ENCODE results near the gene IHH.

The IHH gene

DNA sequence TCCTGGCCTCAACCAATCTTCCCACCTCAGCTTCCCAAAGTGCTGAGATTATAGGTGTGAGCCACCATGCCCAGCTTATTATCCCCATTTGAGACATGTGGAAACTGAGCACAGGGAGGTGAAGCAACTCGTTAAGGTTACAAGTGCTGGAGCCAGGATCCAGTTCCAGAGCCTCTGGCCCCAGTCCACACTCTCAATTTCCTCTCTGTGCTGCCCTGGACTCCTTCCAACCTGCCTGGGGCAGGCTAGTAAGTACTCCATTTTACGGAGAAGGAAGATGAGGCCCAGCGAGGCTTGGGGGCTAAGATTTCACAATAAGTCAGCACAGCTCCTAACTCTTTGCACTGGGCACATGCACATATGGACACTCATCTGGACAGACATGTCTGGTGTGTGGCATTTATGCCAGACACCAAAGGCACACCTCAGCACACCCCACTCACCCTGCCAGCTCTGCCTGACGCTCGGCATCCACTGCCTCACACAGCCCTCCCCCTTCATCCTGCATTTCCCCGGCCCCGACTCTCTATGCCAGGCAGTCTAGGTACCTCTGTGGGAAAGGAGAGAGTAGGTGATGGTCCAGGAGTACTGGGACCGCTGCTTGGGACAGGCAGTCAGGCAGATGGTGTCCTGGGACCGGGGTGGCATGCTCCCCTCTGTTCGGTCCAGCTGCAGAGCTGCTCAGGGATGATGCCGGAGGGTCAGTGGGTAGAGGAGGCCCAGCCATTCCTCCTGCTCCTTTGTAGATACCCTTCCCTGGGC is 39.9 kb downstream of the IHH start:
- TF ChIP-seq ZBTB6 (tag by site-specific recombination; IDR thresholded peaks at IDR 0.05), result peak; percentile 61; the same call in 1 of the 2 replicates
- no peak for TF ChIP-seq ZBTB7A (tag by site-specific recombination; IDR thresholded peaks at IDR 0.05; ENCODE audit: low read depth)
- POLR2A ChIA-PET, result interaction anchor here (1.1 kb wide), 1 partner anchor 186 kb away, joined by 3 read pairs; the partner anchor contains the start of gene ZFAND2B

DNA sequence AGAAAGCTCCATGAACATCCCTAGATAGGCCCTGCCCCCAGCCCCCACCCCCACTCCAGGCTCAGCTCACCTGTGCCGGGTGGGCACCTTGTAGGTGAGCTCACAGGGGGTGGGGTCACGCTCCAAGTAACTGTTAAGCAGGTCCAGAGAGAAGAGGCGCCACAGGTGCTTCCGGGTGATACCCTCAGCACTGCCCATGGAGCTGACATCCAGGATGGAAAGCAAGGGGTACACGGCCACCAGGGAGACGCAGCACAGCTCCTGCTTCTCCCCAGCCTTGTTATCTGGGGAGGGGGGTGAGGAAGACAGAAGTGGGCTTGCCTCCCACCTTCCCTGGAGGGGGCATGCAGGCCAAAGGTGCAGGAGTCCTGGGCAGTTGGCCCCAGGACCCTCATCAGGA is 41.3 kb downstream of the IHH start:
- CTCF ChIA-PET, result interaction anchor here (0.5 to 4.0 kb wide), 7 partner anchors 8 to 140 kb away, joined by 3 to 18 read pairs (median 3); no protein-coding TSS in a partner anchor
- TF ChIP-seq KLF9 (tag by site-specific recombination; IDR thresholded peaks at IDR 0.05; ENCODE audit: low read depth), result no peak
- TF ChIP-seq ZNF629 (tag by site-specific recombination; IDR thresholded peaks at IDR 0.05), result no peak
- no peak for TF ChIP-seq BCL11A (tag by site-specific recombination; IDR thresholded peaks at IDR 0.05; ENCODE audit: low read depth)
- no peak for TF ChIP-seq ZNF133 (tag by site-specific recombination; IDR thresholded peaks at IDR 0.05)
- no peak for TF ChIP-seq ZNF146 (tag by site-specific recombination; IDR thresholded peaks at IDR 0.05)
- no peak for TF ChIP-seq ZNF571 (tag by site-specific recombination; IDR thresholded peaks at IDR 0.05)
- TF ChIP-seq ZBTB20 (tag by site-specific recombination; IDR thresholded peaks at IDR 0.05), result no peak
- TF ChIP-seq ZSCAN18 (tag by site-specific recombination; IDR thresholded peaks at IDR 0.05), result no peak
- TF ChIP-seq, protein P1, sequence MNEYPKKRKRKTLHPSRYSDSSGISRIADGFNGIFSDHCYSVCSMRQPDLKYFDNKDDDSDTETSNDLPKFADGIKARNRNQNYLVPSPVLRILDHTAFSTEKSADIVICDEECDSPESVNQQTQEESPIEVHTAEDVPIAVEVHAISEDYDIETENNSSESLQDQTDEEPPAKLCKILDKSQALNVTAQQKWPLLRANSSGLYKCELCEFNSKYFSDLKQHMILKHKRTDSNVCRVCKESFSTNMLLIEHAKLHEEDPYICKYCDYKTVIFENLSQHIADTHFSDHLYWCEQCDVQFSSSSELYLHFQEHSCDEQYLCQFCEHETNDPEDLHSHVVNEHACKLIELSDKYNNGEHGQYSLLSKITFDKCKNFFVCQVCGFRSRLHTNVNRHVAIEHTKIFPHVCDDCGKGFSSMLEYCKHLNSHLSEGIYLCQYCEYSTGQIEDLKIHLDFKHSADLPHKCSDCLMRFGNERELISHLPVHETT (tag by site-specific recombination; IDR thresholded peaks at IDR 0.05), result no peak
- no peaks in the 10 kb centered on the region for H3K9me3 ChIP-seq (ENCODE audit: control insufficient read depth, insufficient read depth, low read depth, low read length)
- H3K4me3 ChIP-seq (ENCODE audit: low read depth, low read length), result no peak overlapping the region
- no peaks in the 10 kb centered on the region for H3K36me3 ChIP-seq (ENCODE audit: control insufficient read depth in 2 of 2, insufficient read depth in 1 of 2, low read length in 2 of 2)
- no peaks in the 10 kb centered on the region for H3K4me1 ChIP-seq (ENCODE audit: control insufficient read depth, insufficient read depth, low read length)
- H3K27ac ChIP-seq (ENCODE audit: extremely low read depth, low read depth, low read length), result no peak overlapping the region
- POLR2A ChIA-PET, result interaction anchor here (0.5 kb wide), 1 partner anchor 131 kb away, joined by 3 read pairs; no protein-coding TSS in a partner anchor

More for the DNA sequence above, 39.9 kb downstream of the IHH start:
- Histone ChIP-seq H3K4me1 (ENCODE audit: control insufficient read depth, insufficient read depth, low read length) (no peaks in the 10 kb centered on the region), H3K4me3 (ENCODE audit: low read depth, low read length) (no peak overlapping the region), H3K36me3 (ENCODE audit: control insufficient read depth in 2 of 2, insufficient read depth in 1 of 2, low read length in 2 of 2) (no peaks in the 10 kb centered on the region), H3K9me3 (ENCODE audit: control insufficient read depth, insufficient read depth, low read depth, low read length) (no peaks in the 10 kb centered on the region), H3K27ac (ENCODE audit: extremely low read depth, low read depth, low read length) (no peak overlapping the region)
- CTCF ChIA-PET, result interaction anchor here (0.6 to 4.0 kb wide), 7 partner anchors 9 to 105 kb away, joined by 3 to 18 read pairs (median 3); no protein-coding TSS in a partner anchor

GRCh38 chr2:219018726-219019125 is 42.0 kb downstream of the IHH start:
- ChIA-PET POLR2A (interaction anchor here (0.5 kb wide), 1 partner anchor 132 kb away, joined by 3 read pairs; no protein-coding TSS in a partner anchor), CTCF (interaction anchor here (0.9 to 4.0 kb wide), 3 partner anchors 7 to 15 kb away, joined by 4 to 18 read pairs (median 4); no protein-coding TSS in a partner anchor)

DNA sequence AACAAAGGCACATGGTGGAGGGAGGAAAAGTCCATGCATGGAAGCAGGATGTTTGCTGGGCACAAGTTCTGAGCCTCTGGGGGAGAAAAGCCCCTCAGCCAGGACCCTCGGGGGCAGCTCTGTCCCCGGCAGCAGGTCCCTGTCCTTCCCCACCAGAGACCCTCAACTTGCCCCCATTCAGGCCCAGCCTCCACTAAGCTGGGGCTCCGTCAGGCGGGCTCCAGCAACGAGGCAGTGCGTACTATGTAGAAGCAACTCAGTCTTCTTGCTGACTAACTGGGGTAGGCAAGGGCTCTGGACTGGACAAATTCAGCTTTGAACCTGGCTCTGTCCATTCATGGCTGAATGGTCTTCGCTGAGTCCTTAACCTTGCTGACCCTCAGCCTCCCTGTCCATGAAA is 42.4 kb downstream of the IHH start:
- H3K4me1 ChIP-seq (ENCODE audit: control insufficient read depth, insufficient read depth, low read length), result no peaks in the 10 kb centered on the region
- H3K36me3 ChIP-seq (ENCODE audit: control insufficient read depth in 2 of 2, insufficient read depth in 1 of 2, low read length in 2 of 2), result no peaks in the 10 kb centered on the region
- ChIA-PET POLR2A (no interaction called here), CTCF (interaction anchor here (0.9 to 4.0 kb wide), 3 partner anchors 12 to 38 kb away, joined by 4 to 18 read pairs (median 11); no protein-coding TSS in a partner anchor)
- H3K4me3 ChIP-seq (ENCODE audit: low read depth, low read length), result no peak overlapping the region
- no peak overlapping the region for H3K27ac ChIP-seq (ENCODE audit: extremely low read depth, low read depth, low read length)
- no peaks in the 10 kb centered on the region for H3K9me3 ChIP-seq (ENCODE audit: control insufficient read depth, insufficient read depth, low read depth, low read length)
- TF ChIP-seq ZNF629 (tag by site-specific recombination; IDR thresholded peaks at IDR 0.05) (no peak), ZNF792 (tag by site-specific recombination; IDR thresholded peaks at IDR 0.05) (no peak), ZNF626 (tag by site-specific recombination; IDR thresholded peaks at IDR 0.05) (no peak), KLF16 (tag by site-specific recombination; IDR thresholded peaks at IDR 0.05) (no peak), ZNF660 (tag by site-specific recombination; IDR thresholded peaks at IDR 0.05) (no peak), ZNF747 (tag by site-specific recombination; IDR thresholded peaks at IDR 0.05) (no peak), ZNF121 (tag by site-specific recombination; IDR thresholded peaks at IDR 0.05) (no peak), ZNF624 (tag by site-specific recombination; IDR thresholded peaks at IDR 0.05) (no peak), ZNF292 (tag by site-specific recombination; IDR thresholded peaks at IDR 0.05; ENCODE audit: borderline replicate concordance, low read depth) (no peak), ZNF174 (tag by site-specific recombination; IDR thresholded peaks at IDR 0.05) (no peak), SETDB1 (IDR thresholded peaks at IDR 0.05; ENCODE audit: insufficient read length, low read length) (no peak), ZNF658 (tag by site-specific recombination; IDR thresholded peaks at IDR 0.05) (no peak)

More at GRCh38 chr2:219018726-219019125, 42.0 kb downstream of the IHH start:
- no peaks in the 10 kb centered on the region for H3K36me3 ChIP-seq (ENCODE audit: control insufficient read depth in 2 of 2, insufficient read depth in 1 of 2, low read length in 2 of 2)
- no peak for TF ChIP-seq ZNF341 (tag by site-specific recombination; IDR thresholded peaks at IDR 0.05; ENCODE audit: low read depth)
- no peak for TF ChIP-seq ZNF660 (tag by site-specific recombination; IDR thresholded peaks at IDR 0.05)
- H3K9me3 ChIP-seq (ENCODE audit: control insufficient read depth, insufficient read depth, low read depth, low read length), result no peaks in the 10 kb centered on the region
- H3K4me3 ChIP-seq (ENCODE audit: low read depth, low read length), result no peak overlapping the region
- H3K4me1 ChIP-seq (ENCODE audit: control insufficient read depth, insufficient read depth, low read length), result no peaks in the 10 kb centered on the region
- H3K27ac ChIP-seq (ENCODE audit: extremely low read depth, low read depth, low read length), result no peak overlapping the region
